ENCODE data around the gene CMIP. TPM values are rescaled to one million over a fixed set of nuclear protein-coding genes. Genes with fewer than 3 reads are reported as not detected.

The CMIP gene
- total and polyA plus RNA-seq, 3 donors from 2014 or later, result 34.9 to 72.5 (median 42.0) TPM

DNA sequence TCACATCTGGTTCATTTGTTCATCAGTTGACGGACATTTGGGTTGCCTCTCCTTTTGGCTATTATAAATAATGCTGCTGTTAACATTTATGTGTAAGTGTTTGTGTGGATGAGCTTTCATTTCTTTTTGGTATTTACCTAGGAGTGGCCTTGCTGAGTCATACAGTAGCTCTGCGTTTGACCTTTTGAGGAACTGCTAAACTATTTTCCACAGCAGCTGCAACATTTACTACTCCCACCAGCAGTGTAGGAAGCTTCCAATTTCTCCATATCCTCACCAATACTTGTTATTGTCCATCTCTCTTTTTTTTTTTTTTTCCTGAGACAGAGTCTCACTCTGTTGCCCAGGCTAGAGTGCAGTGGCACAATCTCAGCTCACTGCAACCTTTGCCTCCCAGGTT is 313.8 kb downstream of the CMIP start:
- no peak overlapping the region for H3K27ac ChIP-seq
- intact Hi-C loops (cut with DNase I; ENCODE audit: low total_unique reads), result no loop called here
- no peak for DNase-seq
- 41 to 44% methylated on average over 2 of the region's 2 CpGs for WGBS, 2 donors
- no peaks in the 10 kb centered on the region for H3K9me3 ChIP-seq
- no peak overlapping the region for H3K4me3 ChIP-seq
- no peaks in the 10 kb centered on the region for H3K27me3 ChIP-seq
- no peak for TF ChIP-seq POLR2A (IDR thresholded peaks at IDR 0.05)
- TF ChIP-seq, protein P1, sequence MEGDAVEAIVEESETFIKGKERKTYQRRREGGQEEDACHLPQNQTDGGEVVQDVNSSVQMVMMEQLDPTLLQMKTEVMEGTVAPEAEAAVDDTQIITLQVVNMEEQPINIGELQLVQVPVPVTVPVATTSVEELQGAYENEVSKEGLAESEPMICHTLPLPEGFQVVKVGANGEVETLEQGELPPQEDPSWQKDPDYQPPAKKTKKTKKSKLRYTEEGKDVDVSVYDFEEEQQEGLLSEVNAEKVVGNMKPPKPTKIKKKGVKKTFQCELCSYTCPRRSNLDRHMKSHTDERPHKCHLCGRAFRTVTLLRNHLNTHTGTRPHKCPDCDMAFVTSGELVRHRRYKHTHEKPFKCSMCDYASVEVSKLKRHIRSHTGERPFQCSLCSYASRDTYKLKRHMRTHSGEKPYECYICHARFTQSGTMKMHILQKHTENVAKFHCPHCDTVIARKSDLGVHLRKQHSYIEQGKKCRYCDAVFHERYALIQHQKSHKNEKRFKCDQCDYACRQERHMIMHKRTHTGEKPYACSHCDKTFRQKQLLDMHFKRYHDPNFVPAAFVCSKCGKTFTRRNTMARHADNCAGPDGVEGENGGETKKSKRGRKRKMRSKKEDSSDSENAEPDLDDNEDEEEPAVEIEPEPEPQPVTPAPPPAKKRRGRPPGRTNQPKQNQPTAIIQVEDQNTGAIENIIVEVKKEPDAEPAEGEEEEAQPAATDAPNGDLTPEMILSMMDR (IDR thresholded peaks at IDR 0.05), result no peak
- H3K36me3 ChIP-seq (ENCODE audit: low read depth, missing control alignments), result no peaks in the 10 kb centered on the region
- no peaks in the 10 kb centered on the region for H3K4me1 ChIP-seq

Small RNAs within 50 kb of the gene (microRNA-seq; reads per million reads assigned to microRNA genes)
- gene MIR6504 (ENCODE audit: borderline number of aligned reads in 2 of 2, borderline replicate concordance in 1 of 2) (0 to 1.4 reads per million in 2 donors), gene MIR7854 (ENCODE audit: borderline number of aligned reads in 2 of 2, borderline replicate concordance in 1 of 2) (0 to 0.69 reads per million in 2 donors)

Small RNAs within 50 kb of the gene (small RNA-seq; reads per million reads assigned to genes)
- 0 reads per million in 2 donors for gene MIR6504
- 0 reads per million in 2 donors for gene MIR7854

Other genes with a start within 250 kb of the CMIP start
- 1 to 10 TPM in 1 of 2 donors, under 1 TPM in 1; 0.87 to 1.2 TPM for gene BCO1, start 206.1 kb upstream of the CMIP start, total RNA-seq
- 0.62 TPM for gene BCO1, start 206.1 kb upstream of the CMIP start, polyA plus RNA-seq (ENCODE audit: insufficient read depth, low read depth, low replicate concordance)
- 10 to 100 TPM; 10.7 to 10.9 TPM for gene GAN, start 129.8 kb upstream of the CMIP start, total RNA-seq
- 2.4 TPM for gene GAN, start 129.8 kb upstream of the CMIP start, polyA plus RNA-seq (ENCODE audit: insufficient read depth, low read depth, low replicate concordance)